ENCODE measurements around the gene SCYGR5.

DNA sequence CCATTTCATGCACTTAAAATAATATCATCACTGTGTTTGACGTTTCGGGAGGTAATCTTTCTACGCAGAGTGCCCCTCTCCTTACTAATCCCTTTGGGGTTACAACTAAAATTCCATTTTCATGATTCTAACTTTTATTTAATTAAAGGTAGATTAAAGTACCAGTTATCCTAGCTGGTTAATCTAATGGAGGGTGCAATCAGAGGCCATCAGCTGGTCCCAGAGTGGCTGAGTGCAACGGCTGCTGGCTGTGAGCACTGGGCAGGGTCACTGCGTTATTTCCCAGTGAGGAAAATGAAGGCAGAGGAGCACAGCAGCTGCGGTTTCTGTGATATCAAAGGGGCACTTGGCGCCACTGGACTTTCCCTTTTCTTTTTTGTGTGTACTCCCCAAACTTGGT, 37.2 kb upstream of the SCYGR5 start:
- TF ChIP-seq, protein P1, sequence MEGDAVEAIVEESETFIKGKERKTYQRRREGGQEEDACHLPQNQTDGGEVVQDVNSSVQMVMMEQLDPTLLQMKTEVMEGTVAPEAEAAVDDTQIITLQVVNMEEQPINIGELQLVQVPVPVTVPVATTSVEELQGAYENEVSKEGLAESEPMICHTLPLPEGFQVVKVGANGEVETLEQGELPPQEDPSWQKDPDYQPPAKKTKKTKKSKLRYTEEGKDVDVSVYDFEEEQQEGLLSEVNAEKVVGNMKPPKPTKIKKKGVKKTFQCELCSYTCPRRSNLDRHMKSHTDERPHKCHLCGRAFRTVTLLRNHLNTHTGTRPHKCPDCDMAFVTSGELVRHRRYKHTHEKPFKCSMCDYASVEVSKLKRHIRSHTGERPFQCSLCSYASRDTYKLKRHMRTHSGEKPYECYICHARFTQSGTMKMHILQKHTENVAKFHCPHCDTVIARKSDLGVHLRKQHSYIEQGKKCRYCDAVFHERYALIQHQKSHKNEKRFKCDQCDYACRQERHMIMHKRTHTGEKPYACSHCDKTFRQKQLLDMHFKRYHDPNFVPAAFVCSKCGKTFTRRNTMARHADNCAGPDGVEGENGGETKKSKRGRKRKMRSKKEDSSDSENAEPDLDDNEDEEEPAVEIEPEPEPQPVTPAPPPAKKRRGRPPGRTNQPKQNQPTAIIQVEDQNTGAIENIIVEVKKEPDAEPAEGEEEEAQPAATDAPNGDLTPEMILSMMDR (IDR thresholded peaks at IDR 0.05): no peak
- TF ChIP-seq POLR2A (IDR thresholded peaks at IDR 0.05): no peak
